GM12801 (cell line): ENCODE results near the gene NTNG1.

Source experiments
- CTCF ChIP-seq: IDR thresholded peaks from one replicate; pipeline ENCODE4 v1.5.1; 2011; ENCODE audit warnings: control low read depth; ENCODE audit not compliant: insufficient read length; ENCODE audit errors: extremely low read depth

NTNG1 gene

GRCh38 chr1:107147843-107148242 lies 7.0 kb downstream of the NTNG1 start:
- TF ChIP-seq CTCF: no peak

GRCh38 chr1:107149946-107150345 lies 9.1 kb downstream of the NTNG1 start:
- no peak for TF ChIP-seq CTCF

- no peak for TF ChIP-seq CTCF
Measured at GRCh38 chr1:107151295-107151694, 10.5 kb downstream of the NTNG1 start.

- TF ChIP-seq CTCF: no peak
Measured at GRCh38 chr1:107152395-107152794, 11.6 kb downstream of the NTNG1 start.

GRCh38 chr1:107153014-107153413 lies 12.2 kb downstream of the NTNG1 start:
- TF ChIP-seq CTCF: no peak

GRCh38 chr1:107158496-107158895 lies 17.7 kb downstream of the NTNG1 start:
- no peak for TF ChIP-seq CTCF

- no peak for TF ChIP-seq CTCF
Measured at GRCh38 chr1:107158991-107159390, 18.2 kb downstream of the NTNG1 start.

GRCh38 chr1:107162745-107163144 lies 21.9 kb downstream of the NTNG1 start:
- no peak for TF ChIP-seq CTCF
